HCT116 (cell line): Measurements from ENCODE around the gene TP53RK.

Experiments
- EGR1 ChIP-seq: IDR thresholded peaks from 2 replicates; pipeline ENCODE4 v1.6.1; 2012; ENCODE audit warnings: low read depth
- ELF1 ChIP-seq: IDR thresholded peaks from 2 replicates; pipeline ENCODE4 v1.6.1; 2012; ENCODE audit warnings: low read depth, borderline replicate concordance
- EZH2 ChIP-seq: fragments of 200-600 bp; sonication (generic); IDR thresholded peaks from 2 replicates; pipeline ENCODE4 v1.6.1; 2017; ENCODE audit warnings: antibody characterized with exemption, mixed run types
- EZH2phosphoT487 ChIP-seq: fragments of 200-600 bp; IDR thresholded peaks from 2 replicates; pipeline ENCODE4 v1.6.1; 2018; ENCODE audit warnings: antibody characterized with exemption, borderline replicate concordance
- FOSL1 ChIP-seq: IDR thresholded peaks from 2 replicates; pipeline ENCODE4 v1.6.1; 2012; ENCODE audit warnings: low read depth
- POLR2A ChIP-seq: IDR thresholded peaks from 2 replicates; pipeline ENCODE4 v1.7.0; 2011; ENCODE audit warnings: borderline replicate concordance; ENCODE audit not compliant: insufficient read depth, insufficient read length; ENCODE audit errors: extremely low read depth
- ZFX ChIP-seq: fragments of 450-650 bp; IDR thresholded peaks from 2 replicates; pipeline ENCODE4 v1.6.1; 2017
- ZNF274 ChIP-seq: fragments of 200-500 bp; sonication (Bioruptor generic); IDR thresholded peaks from 2 replicates; pipeline ENCODE4 v1.6.1; 2014; ENCODE audit warnings: mild to moderate bottlenecking, low read depth, low read length, inconsistent platforms
- TF ChIP-seq, protein P1 (sequence below), 3 experiments: fragments of 200-600 bp in 1 of 3; sonication (generic) in 1 of 3; IDR thresholded peaks in 2 of 3; conservative IDR thresholded peaks in 1 of 3; 2 replicates each; pipeline ENCODE4 v1.5.1; 2012 to 2017; ENCODE audit warnings: low read depth in 2 of 3, low read length in 2 of 3, antibody characterized with exemption in 1 of 3, borderline replicate concordance in 1 of 3, control low read depth in 1 of 3, mild to moderate bottlenecking in 1 of 3, mixed read lengths in 1 of 3, mixed run types in 1 of 3, moderate library complexity in 1 of 3; ENCODE audit not compliant: insufficient read depth in 1 of 3
- TF ChIP-seq, protein P2 (sequence below): IDR thresholded peaks from 2 replicates; pipeline ENCODE4 v1.6.1; 2012
- TF ChIP-seq, protein P3 (sequence below): IDR thresholded peaks from 2 replicates; pipeline ENCODE4 v1.6.1; 2012; ENCODE audit warnings: low read depth
- TF ChIP-seq, protein P4 (sequence below): IDR thresholded peaks from 2 replicates; pipeline ENCODE4 v1.6.1; 2012

DNA sequence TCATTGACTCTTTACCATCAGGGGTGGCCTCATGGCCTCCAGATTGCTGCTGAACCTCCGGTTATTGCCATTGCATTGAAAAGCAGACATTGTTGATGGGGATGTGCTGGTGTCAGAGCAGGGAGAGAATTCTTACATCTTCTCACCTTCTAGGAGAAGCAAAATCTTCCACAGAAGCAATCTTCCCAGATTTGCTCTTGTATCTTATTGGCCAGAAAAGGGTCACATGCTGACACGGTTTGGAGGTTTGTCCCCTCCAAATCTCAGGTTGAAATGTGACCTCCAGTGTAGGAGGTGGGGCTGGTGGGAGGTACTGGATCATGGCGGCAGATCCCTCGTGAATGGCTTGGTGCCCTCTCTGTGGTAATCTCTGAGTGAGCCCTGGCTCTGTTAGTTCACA is 10.7 kb downstream of the TP53RK start:
- TF ChIP-seq, protein P1, sequence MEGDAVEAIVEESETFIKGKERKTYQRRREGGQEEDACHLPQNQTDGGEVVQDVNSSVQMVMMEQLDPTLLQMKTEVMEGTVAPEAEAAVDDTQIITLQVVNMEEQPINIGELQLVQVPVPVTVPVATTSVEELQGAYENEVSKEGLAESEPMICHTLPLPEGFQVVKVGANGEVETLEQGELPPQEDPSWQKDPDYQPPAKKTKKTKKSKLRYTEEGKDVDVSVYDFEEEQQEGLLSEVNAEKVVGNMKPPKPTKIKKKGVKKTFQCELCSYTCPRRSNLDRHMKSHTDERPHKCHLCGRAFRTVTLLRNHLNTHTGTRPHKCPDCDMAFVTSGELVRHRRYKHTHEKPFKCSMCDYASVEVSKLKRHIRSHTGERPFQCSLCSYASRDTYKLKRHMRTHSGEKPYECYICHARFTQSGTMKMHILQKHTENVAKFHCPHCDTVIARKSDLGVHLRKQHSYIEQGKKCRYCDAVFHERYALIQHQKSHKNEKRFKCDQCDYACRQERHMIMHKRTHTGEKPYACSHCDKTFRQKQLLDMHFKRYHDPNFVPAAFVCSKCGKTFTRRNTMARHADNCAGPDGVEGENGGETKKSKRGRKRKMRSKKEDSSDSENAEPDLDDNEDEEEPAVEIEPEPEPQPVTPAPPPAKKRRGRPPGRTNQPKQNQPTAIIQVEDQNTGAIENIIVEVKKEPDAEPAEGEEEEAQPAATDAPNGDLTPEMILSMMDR (IDR thresholded peaks at IDR 0.05 in 2 of 3, conservative IDR thresholded peaks at IDR 0.05 in 1 of 3; ENCODE audit: borderline replicate concordance in 1 of 3, insufficient read depth in 1 of 3, low read depth in 2 of 3, low read length in 2 of 3): no peak
- no peak for TF ChIP-seq POLR2A
- TF ChIP-seq, protein P2, sequence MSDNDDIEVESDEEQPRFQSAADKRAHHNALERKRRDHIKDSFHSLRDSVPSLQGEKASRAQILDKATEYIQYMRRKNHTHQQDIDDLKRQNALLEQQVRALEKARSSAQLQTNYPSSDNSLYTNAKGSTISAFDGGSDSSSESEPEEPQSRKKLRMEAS: no peak
- no peak for TF ChIP-seq ELF1
- no peak for TF ChIP-seq EZH2
- TF ChIP-seq, protein P3, sequence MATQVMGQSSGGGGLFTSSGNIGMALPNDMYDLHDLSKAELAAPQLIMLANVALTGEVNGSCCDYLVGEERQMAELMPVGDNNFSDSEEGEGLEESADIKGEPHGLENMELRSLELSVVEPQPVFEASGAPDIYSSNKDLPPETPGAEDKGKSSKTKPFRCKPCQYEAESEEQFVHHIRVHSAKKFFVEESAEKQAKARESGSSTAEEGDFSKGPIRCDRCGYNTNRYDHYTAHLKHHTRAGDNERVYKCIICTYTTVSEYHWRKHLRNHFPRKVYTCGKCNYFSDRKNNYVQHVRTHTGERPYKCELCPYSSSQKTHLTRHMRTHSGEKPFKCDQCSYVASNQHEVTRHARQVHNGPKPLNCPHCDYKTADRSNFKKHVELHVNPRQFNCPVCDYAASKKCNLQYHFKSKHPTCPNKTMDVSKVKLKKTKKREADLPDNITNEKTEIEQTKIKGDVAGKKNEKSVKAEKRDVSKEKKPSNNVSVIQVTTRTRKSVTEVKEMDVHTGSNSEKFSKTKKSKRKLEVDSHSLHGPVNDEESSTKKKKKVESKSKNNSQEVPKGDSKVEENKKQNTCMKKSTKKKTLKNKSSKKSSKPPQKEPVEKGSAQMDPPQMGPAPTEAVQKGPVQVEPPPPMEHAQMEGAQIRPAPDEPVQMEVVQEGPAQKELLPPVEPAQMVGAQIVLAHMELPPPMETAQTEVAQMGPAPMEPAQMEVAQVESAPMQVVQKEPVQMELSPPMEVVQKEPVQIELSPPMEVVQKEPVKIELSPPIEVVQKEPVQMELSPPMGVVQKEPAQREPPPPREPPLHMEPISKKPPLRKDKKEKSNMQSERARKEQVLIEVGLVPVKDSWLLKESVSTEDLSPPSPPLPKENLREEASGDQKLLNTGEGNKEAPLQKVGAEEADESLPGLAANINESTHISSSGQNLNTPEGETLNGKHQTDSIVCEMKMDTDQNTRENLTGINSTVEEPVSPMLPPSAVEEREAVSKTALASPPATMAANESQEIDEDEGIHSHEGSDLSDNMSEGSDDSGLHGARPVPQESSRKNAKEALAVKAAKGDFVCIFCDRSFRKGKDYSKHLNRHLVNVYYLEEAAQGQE: no peak
- no peak for TF ChIP-seq ZFX
- no peak for TF ChIP-seq FOSL1
- no peak for TF ChIP-seq ZNF274
- no peak for TF ChIP-seq EGR1
- TF ChIP-seq EZH2phosphoT487: no peak
- TF ChIP-seq, protein P4, sequence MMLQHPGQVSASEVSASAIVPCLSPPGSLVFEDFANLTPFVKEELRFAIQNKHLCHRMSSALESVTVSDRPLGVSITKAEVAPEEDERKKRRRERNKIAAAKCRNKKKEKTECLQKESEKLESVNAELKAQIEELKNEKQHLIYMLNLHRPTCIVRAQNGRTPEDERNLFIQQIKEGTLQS: no peak
